Stimulated activated naive B cell treated with anti-CD40 and anti-IgM and Interleukin-4, amounts not matched to agents 10 μg/mL and 1 μg/mL and 100 μg/mL, for 72 hours (primary cell): ENCODE measurements around the gene MRAP.

ENCODE experiments used
- ATAC-seq, 2 donors: fragments of 150-1000 bp; cut with Tn5 transposase; replicated peaks; 2 replicates each; pipeline ENCODE4 v1.10.0; 2021; ENCODE audit warnings: moderate library complexity in 1 of 2
- DNase-seq: peaks from one replicate; pipeline ENCODE4 v3.0.0; 2021
- H3K27ac Mint-ChIP-seq: one replicate; pipeline ENCODE4 v1.8.0; 2022; ENCODE audit warnings: mild to moderate bottlenecking, mixed read lengths
- H3K27me3 Mint-ChIP-seq, 2 donors: one replicate each; pipeline ENCODE4 v1.8.0; 2022; ENCODE audit warnings: mixed read lengths in 2 of 2
- H3K36me3 Mint-ChIP-seq, 2 donors: one replicate each; pipeline ENCODE4 v1.8.0; 2022; ENCODE audit warnings: mixed read lengths in 2 of 2, mild to moderate bottlenecking in 1 of 2
- H3K4me1 Mint-ChIP-seq, 2 donors: one replicate each; pipeline ENCODE4 v1.8.0; 2022; ENCODE audit warnings: mixed read lengths in 2 of 2, mild to moderate bottlenecking in 1 of 2
- H3K4me3 Mint-ChIP-seq, 2 donors: one replicate each; pipeline ENCODE4 v1.8.0; 2022; ENCODE audit warnings: mild to moderate bottlenecking in 2 of 2, mixed read lengths in 2 of 2, moderate library complexity in 1 of 2
- H3K9me3 Mint-ChIP-seq, 2 donors: one replicate each; pipeline ENCODE4 v1.8.0; 2022; ENCODE audit warnings: mixed read lengths in 2 of 2, mild to moderate bottlenecking in 1 of 2

The MRAP gene

DNA sequence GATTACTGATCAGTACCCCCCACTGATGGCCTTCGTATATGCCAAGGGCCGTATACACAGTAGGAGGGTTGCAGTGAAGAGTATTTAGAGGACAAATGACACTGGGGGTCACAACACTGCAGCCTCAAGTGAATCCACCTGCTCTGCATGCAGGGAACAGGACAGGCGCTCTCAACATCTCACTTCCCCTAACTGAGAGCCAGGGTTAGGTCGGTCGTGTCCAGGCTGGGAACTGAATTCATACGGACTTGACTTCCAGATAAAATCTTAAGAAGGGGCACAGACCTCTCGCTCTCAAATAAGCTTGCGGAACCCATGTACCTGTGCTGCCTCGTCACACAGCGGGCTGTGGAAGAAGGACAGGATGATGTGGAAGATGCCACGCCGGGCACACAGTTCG lies 22.8 kb downstream of the MRAP start:
- Mint-ChIP-seq H3K27ac (peak overlapping the region; percentile 9), H3K9me3 (no peaks in the 10 kb centered on the region), H3K4me3 (no peak overlapping the region), H3K36me3 (peaks cover 59 to 80% of the 10 kb centered on the region in 2 donors), H3K27me3 (no peaks in the 10 kb centered on the region), H3K4me1 (no peaks in the 10 kb centered on the region)
- DNase-seq (no peak), ATAC-seq (no peak)

DNA sequence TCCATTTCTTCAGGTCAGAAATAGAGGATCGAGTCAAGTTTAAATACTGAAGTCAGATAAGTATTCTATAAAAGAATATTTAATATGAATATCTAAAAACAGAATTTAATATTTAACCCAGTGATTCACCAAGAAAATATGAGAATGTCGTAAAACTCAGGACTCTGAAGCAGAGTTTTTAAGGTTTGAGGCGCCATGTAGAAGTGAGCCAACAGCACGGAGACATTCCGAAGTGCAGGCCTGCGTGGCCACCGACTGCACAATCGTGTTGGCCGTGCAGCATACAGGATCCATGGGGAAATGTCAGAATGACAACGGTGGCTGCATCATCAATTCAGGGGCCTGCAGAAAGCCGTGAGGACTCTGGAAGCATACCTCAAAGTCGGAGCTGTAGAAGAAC lies 23.4 kb downstream of the MRAP start:
- no peak overlapping the region for H3K4me3 Mint-ChIP-seq
- no peak for ATAC-seq
- H3K27me3 Mint-ChIP-seq, result no peaks in the 10 kb centered on the region
- DNase-seq, result no peak
- no peaks in the 10 kb centered on the region for H3K4me1 Mint-ChIP-seq
- H3K9me3 Mint-ChIP-seq, result no peaks in the 10 kb centered on the region
- no peak overlapping the region for H3K27ac Mint-ChIP-seq
- H3K36me3 Mint-ChIP-seq, result peaks cover 64 to 84% of the 10 kb centered on the region in 2 donors

DNA sequence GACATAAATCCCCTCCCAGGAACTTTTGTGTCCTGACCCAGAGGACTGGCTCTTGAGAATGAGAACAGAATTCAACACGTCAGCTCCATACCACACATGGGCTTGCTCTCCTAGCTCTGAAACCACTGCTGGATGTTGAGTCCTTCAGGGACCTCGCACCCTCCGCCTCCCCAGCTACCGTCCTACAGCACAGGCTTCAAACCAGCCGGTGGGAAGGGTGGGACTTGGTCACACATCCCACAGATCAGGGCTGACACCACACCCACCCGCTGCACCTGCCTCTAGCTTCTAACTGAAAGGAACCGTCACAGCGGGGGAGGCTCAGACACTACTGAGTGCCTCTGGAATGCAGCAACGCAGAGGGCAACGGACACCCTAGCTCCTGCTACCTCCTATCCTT lies 24.0 kb downstream of the MRAP start:
- peaks cover 66 to 84% of the 10 kb centered on the region in 2 donors for H3K36me3 Mint-ChIP-seq
- H3K27me3 Mint-ChIP-seq, result no peaks in the 10 kb centered on the region
- no peak overlapping the region for H3K4me3 Mint-ChIP-seq
- H3K4me1 Mint-ChIP-seq, result no peaks in the 10 kb centered on the region
- no peak for ATAC-seq
- H3K9me3 Mint-ChIP-seq, result no peaks in the 10 kb centered on the region
- DNase-seq, result no peak
- H3K27ac Mint-ChIP-seq, result no peak overlapping the region

- Mint-ChIP-seq H3K36me3 (peaks cover 73 to 87% of the 10 kb centered on the region in 2 donors), H3K4me1 (no peaks in the 10 kb centered on the region), H3K27ac (no peak overlapping the region), H3K4me3 (no peak overlapping the region), H3K27me3 (no peaks in the 10 kb centered on the region), H3K9me3 (no peaks in the 10 kb centered on the region)
- DNase-seq, result no peak
- ATAC-seq, result no peak
These were observed 27.1 kb downstream of the MRAP start for GRCh38 chr21:32325706-32326105.

GRCh38 chr21:32328595-32328994 lies 29.9 kb downstream of the MRAP start:
- Mint-ChIP-seq H3K27ac (no peak overlapping the region), H3K27me3 (no peaks in the 10 kb centered on the region), H3K4me3 (no peak overlapping the region), H3K36me3 (peaks cover 78 to 95% of the 10 kb centered on the region in 2 donors), H3K9me3 (peaks cover 0 to 1% of the 10 kb centered on the region in 2 donors), H3K4me1 (no peaks in the 10 kb centered on the region)
- DNase-seq (no peak), ATAC-seq (no peak)

GRCh38 chr21:32329331-32329730 lies 30.7 kb downstream of the MRAP start:
- Mint-ChIP-seq H3K27me3 (no peaks in the 10 kb centered on the region), H3K36me3 (peaks cover 74 to 97% of the 10 kb centered on the region in 2 donors), H3K27ac (no peak overlapping the region), H3K4me1 (no peaks in the 10 kb centered on the region), H3K9me3 (peaks cover 0 to 1% of the 10 kb centered on the region in 2 donors), H3K4me3 (no peak overlapping the region)
- DNase-seq (no peak), ATAC-seq (no peak)

GRCh38 chr21:32329776-32330175 lies 31.1 kb downstream of the MRAP start:
- peaks cover 71 to 97% of the 10 kb centered on the region in 2 donors for H3K36me3 Mint-ChIP-seq
- no peak for DNase-seq
- H3K27ac Mint-ChIP-seq, result no peak overlapping the region
- H3K4me1 Mint-ChIP-seq, result no peaks in the 10 kb centered on the region
- H3K9me3 Mint-ChIP-seq, result peaks cover 0 to 1% of the 10 kb centered on the region in 2 donors
- H3K4me3 Mint-ChIP-seq, result no peak overlapping the region
- ATAC-seq, result no peak
- no peaks in the 10 kb centered on the region for H3K27me3 Mint-ChIP-seq

DNA sequence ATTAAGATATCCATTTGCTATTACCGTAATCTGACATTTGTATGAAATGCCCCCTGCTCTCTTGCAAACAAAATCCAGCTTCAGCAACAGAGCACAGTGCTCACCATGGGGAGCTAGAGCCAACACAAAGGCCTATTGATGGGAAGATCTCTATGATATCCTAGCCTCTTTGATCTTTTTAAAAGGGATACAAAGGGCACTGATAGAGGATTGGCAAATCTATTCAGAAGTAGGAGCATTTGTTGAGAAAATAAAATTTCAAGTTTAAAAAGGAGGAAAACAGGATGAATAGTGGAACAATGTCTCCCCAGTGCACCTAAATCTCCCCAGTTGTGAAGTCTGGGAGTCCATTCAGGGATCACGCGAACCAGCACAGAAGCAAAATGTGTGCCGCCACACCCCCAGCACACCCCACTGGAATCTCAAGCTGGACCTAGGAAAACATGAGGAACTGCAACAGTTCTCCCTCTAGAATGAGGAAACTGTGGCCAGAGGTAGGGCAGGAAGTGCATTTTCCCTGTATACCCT lies 32.2 kb downstream of the MRAP start:
- Mint-ChIP-seq H3K9me3 (peaks cover 0 to 1% of the 10 kb centered on the region in 2 donors), H3K4me3 (no peak overlapping the region), H3K27ac (no peak overlapping the region), H3K4me1 (no peaks in the 10 kb centered on the region), H3K27me3 (no peaks in the 10 kb centered on the region), H3K36me3 (peaks cover 68 to 97% of the 10 kb centered on the region in 2 donors)
- ATAC-seq (no peak), DNase-seq (no peak)

DNA sequence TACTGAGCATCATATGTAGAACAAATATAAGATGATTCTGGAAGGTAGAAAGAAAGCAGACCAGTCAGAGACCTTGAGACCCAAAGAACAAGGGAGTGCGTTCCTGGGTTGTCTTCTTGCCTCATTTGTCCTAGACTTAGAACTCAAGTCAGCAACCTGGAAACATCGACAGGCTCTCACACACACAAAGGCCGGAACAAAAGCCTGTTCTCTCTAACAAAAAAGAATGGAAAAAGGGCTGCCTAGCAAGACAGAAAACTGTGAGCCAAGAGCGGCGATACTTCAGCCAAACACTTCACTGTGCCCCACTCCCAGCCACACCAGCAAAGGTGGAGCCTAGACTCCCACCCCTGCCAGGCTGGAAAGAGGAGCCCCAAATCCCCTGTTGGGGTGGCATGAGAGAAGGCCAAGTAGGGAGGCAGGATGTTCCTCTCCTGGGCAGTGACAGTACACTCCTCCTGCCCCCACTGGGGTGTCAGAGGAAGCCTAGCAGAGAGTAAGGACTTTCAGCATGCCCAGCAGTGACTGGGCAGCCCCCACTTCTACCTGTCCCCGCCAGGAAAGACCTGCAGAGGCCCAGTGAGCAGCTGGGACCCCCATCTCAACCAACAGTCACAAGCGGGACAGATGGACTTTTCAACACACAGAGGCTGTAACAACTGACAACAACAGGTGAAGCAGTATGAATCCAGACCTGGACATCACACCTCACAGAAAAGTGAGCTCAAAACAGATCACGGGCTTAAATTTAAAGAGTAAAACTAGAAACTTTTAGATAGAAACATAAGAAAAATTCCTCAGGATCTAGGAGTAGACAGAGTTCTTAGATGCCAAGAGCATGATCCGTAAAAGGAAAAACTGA lies 33.0 kb downstream of the MRAP start:
- Mint-ChIP-seq H3K4me3 (no peak overlapping the region), H3K27me3 (no peaks in the 10 kb centered on the region), H3K9me3 (peaks cover 0 to 1% of the 10 kb centered on the region in 2 donors), H3K27ac (no peak overlapping the region), H3K36me3 (peaks cover 73 to 97% of the 10 kb centered on the region in 2 donors), H3K4me1 (no peaks in the 10 kb centered on the region)
- no peak for ATAC-seq
- DNase-seq, result no peak

DNA sequence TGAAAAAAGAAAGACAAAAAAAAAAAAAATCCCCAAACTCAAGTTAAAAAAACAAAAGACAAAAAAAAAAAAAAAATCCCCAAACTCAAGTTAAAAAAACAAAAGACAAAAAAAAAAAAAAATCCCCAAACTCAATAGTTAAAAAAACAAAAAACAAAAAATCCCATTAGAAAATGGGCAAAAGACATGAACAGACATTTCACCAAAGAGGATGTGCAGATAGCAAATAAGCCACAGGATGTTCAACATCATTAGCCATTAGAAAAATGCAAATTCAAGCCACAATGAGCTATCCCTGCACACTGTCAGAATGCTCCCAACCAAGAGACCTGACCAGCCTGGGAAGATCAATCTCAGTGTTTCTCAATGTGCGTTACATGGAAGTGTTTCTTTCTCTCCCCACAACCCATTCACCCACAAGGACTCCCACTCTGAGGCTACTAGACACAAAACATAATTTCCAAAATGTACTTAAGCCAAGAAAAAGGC lies 33.9 kb downstream of the MRAP start:
- Mint-ChIP-seq H3K4me3 (no peak overlapping the region), H3K9me3 (peaks cover 0 to 1% of the 10 kb centered on the region in 2 donors), H3K27ac (no peak overlapping the region), H3K36me3 (peaks cover 72 to 97% of the 10 kb centered on the region in 2 donors), H3K27me3 (no peaks in the 10 kb centered on the region), H3K4me1 (no peaks in the 10 kb centered on the region)
- DNase-seq (no peak), ATAC-seq (no peak)

GRCh38 chr21:32333953-32334673 lies 35.5 kb downstream of the MRAP start:
- Mint-ChIP-seq H3K36me3 (peaks cover 72 to 95% of the 10 kb centered on the region in 2 donors), H3K4me1 (no peaks in the 10 kb centered on the region), H3K4me3 (no peak overlapping the region), H3K9me3 (peaks cover 0 to 1% of the 10 kb centered on the region in 2 donors), H3K27me3 (no peaks in the 10 kb centered on the region), H3K27ac (no peak overlapping the region)
- ATAC-seq, result no peak
- no peak for DNase-seq

GRCh38 chr21:32334980-32335531 lies 36.4 kb downstream of the MRAP start:
- Mint-ChIP-seq H3K9me3 (peaks cover 0 to 1% of the 10 kb centered on the region in 2 donors), H3K27me3 (no peaks in the 10 kb centered on the region), H3K4me1 (no peaks in the 10 kb centered on the region), H3K36me3 (peaks cover 68 to 91% of the 10 kb centered on the region in 2 donors), H3K4me3 (no peak overlapping the region), H3K27ac (no peak overlapping the region)
- no peak for ATAC-seq
- DNase-seq, result no peak

DNA sequence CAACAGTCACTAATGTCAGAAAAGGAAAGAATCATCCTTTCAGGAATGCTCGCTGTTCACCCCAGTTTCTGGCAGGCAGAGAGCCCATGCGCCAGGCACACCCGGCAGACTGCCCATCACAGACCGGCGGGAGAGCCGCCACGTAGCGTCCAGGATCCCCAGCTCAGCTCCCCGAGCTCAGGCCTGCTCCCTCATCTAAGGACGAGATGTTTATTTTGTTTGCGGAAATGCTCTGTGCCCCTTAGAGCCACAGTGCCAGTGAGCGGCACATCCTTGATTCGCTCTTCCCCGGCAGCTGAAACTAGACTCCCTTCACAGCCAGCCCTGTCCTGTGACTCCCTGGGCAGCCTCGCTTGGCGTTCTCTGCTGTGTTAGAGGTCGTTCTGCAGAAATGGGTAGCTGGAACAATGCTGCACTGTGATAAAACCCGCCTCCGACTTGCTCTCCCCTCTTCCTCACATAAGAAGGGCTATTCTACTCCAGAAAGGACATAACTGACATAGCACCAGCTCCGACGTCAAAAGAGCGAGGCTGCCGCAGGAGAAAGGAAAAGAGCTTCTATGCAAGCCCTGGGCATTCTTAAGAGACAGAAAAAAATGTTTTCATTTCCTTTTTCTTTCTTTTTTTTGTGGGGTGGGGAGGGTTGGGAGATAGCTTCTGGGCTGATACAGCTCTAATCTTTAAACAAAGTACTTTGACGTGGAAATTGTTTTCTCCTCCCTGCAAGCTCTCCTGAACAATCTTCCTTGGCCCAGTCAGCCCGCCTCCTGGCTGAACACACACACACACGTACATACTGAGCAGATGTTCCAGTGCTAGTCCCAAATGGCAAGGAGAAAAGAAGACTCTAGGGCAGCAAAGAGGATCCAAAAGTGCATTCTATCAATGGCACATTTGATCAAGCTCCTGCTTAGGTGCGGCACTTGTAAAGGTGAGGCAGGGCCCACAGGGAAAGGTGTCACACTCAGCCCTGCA lies 37.2 kb downstream of the MRAP start:
- ATAC-seq, result no peak
- H3K36me3 Mint-ChIP-seq, result peaks cover 68 to 89% of the 10 kb centered on the region in 2 donors

More for the DNA sequence above, 37.2 kb downstream of the MRAP start:
- Mint-ChIP-seq H3K9me3 (peaks cover 0 to 1% of the 10 kb centered on the region in 2 donors), H3K27ac (no peak overlapping the region), H3K4me3 (no peak overlapping the region), H3K27me3 (no peaks in the 10 kb centered on the region), H3K4me1 (no peaks in the 10 kb centered on the region)
- DNase-seq, result no peak
